Transverse colon (tissue), 4 donors: Measurements from ENCODE around the gene SYT13. TPM values are rescaled to one million over a fixed set of nuclear protein-coding genes. Genes with fewer than 3 reads are reported as not detected.

Experiments used
- DNase-seq: peaks from one replicate; pipeline ENCODE4 v3.0.0-alpha.2; 2019
- H3K27ac ChIP-seq, 4 donors: fragments of 200-600 bp; sonication (generic); 2 replicates each; pipeline ENCODE4 v1.5.1; 2016 to 2018; ENCODE audit warnings: inconsistent platforms in 4 of 4
- H3K27me3 ChIP-seq: fragments of 200-600 bp; sonication (generic); 2 replicates; pipeline ENCODE4 v1.5.1; 2017; ENCODE audit warnings: inconsistent platforms
- H3K36me3 ChIP-seq, 4 donors: fragments of 200-600 bp; sonication (generic); 2 replicates each; pipeline ENCODE4 v1.5.1; 2017 to 2019; ENCODE audit warnings: inconsistent platforms in 4 of 4
- H3K4me1 ChIP-seq, 4 donors: fragments of 200-600 bp; sonication (generic); 2 replicates each; pipeline ENCODE4 v1.5.1; 2017 to 2020; ENCODE audit warnings: inconsistent platforms in 4 of 4
- H3K4me3 ChIP-seq, 4 donors: fragments of 200-600 bp; sonication (generic); 1 replicate in 1 of 4; 2 replicates in 3 of 4; pipeline versions ENCODE4 v1.5.1 to v1.6.1; 2017 to 2019; ENCODE audit warnings: inconsistent platforms in 4 of 4
- H3K9me3 ChIP-seq, 2 donors: fragments of 200-600 bp; sonication (generic); 2 replicates each; pipeline ENCODE4 v1.5.1; 2017 to 2019; ENCODE audit warnings: inconsistent platforms in 2 of 2
- CTCF ChIP-seq, 5 experiments: fragments of 200-600 bp in 3 of 5; fragments of 450-650 bp in 2 of 5; sonication (generic) in 3 of 5; IDR thresholded peaks; 1 replicate in 2 of 5; 2 replicates in 3 of 5; pipeline ENCODE4 v1.5.1; 2016 to 2017; ENCODE audit warnings: antibody characterized with exemption in 5 of 5, inconsistent platforms in 3 of 5, mild to moderate bottlenecking in 2 of 5, moderate library complexity in 1 of 5
- EP300 ChIP-seq: sonication (generic); formaldehyde crosslinking; IDR thresholded peaks from one replicate; pipeline ENCODE4 v1.6.1; 2017; ENCODE audit warnings: antibody characterized with exemption, low read depth
- POLR2A ChIP-seq: fragments of 450-650 bp; IDR thresholded peaks from one replicate; pipeline ENCODE4 v1.6.1; 2016; ENCODE audit warnings: antibody characterized with exemption, mild to moderate bottlenecking, moderate library complexity
- POLR2AphosphoS5 ChIP-seq, 3 donors: sonication (generic); formaldehyde crosslinking; IDR thresholded peaks; one replicate each; pipeline ENCODE4 v1.6.1; 2016; ENCODE audit warnings: antibody characterized with exemption in 3 of 3
- WGBS, 2 donors: methylation state at CpG; one replicate each; pipeline ENCODE4 v1.1.5; 2018; ENCODE audit warnings: low coverage in 1 of 2; 5-methylcytosine and 5-hydroxymethylcytosine counted together
- in situ Hi-C, 4 donors: fragments of 200-750 bp; cut with MboI; loops; one replicate each; pipeline versions ENCODE4 v1.15.0 to v1.15.1; 2017; ENCODE audit warnings: low sequenced_read_pairs in 3 of 4, low pct_ligation_motif_present in 1 of 4, low pct_unique_long_range_greater_than_20kb in 1 of 4
- intact Hi-C: fragments of 100-400 bp; cut with DNase I; formaldehyde crosslinking; loops from one replicate; pipeline ENCODE4 v1.15.1; 2023; ENCODE audit warnings: low total_unique reads
- total RNA-seq, 4 donors: library from RNA; depleted of rRNA; stranded (reverse); fragments of >200 nt; gene quantifications; one replicate each; pipeline ENCODE4 v1.1.0, GENCODE V29; 2016

SYT13 gene
- total RNA-seq, 4 donors from 2014 or later: 10.5 to 28.6 (median 23.4) TPM

GRCh38 chr11:45273509-45273908 lies 12.6 kb downstream of the SYT13 start:
- Histone ChIP-seq H3K4me3 (no peak overlapping the region), H3K27me3 (no peaks in the 10 kb centered on the region), H3K36me3 (no peaks in the 10 kb centered on the region), H3K4me1 (peaks cover 0 to 5% (median 2%) of the 10 kb centered on the region in 4 donors), H3K9me3 (no peaks in the 10 kb centered on the region), H3K27ac (no peak overlapping the region)
- 75% methylated on average over 5 to 6 of the region's 6 CpGs for WGBS, 2 donors
- TF ChIP-seq POLR2A (no peak), POLR2AphosphoS5 (IDR thresholded peaks at IDR 0.05) (no peak), EP300 (no peak), CTCF (IDR thresholded peaks at IDR 0.05) (no peak)
- in situ Hi-C loops (no loop called here), intact Hi-C loops (no loop called here)
- no peak for DNase-seq

- Histone ChIP-seq H3K9me3 (no peaks in the 10 kb centered on the region), H3K27me3 (no peaks in the 10 kb centered on the region), H3K4me1 (peaks cover 0 to 8% (median 3%) of the 10 kb centered on the region in 4 donors), H3K27ac (peak overlapping the region in 3 of 4 donors; percentile 41 to 60 (median 45)), H3K36me3 (no peaks in the 10 kb centered on the region), H3K4me3 (no peak overlapping the region)
- WGBS, 2 donors: 45% methylated on average over 2 of the region's 2 CpGs; no CpG with 5 or more reads in 1 of the 2 donors
- no peak for DNase-seq
- intact Hi-C loops: no loop called here
- in situ Hi-C loops: no loop called here
- TF ChIP-seq POLR2A: no peak
- no peak for TF ChIP-seq EP300
- no peak for TF ChIP-seq CTCF (IDR thresholded peaks at IDR 0.05)
- no peak for TF ChIP-seq POLR2AphosphoS5 (IDR thresholded peaks at IDR 0.05)
These were observed 13.4 kb downstream of the SYT13 start for GRCh38 chr11:45272701-45273100.

GRCh38 chr11:45270946-45271716 lies 15.0 kb downstream of the SYT13 start:
- Histone ChIP-seq H3K27me3 (no peaks in the 10 kb centered on the region), H3K9me3 (no peaks in the 10 kb centered on the region), H3K36me3 (no peaks in the 10 kb centered on the region), H3K4me3 (no peak overlapping the region), H3K27ac (no peak overlapping the region), H3K4me1 (peaks cover 0 to 15% (median 9%) of the 10 kb centered on the region in 4 donors)
- WGBS, 2 donors: 65 to 73% methylated on average over 3 to 4 of the region's 4 CpGs
- TF ChIP-seq EP300 (no peak), CTCF (IDR thresholded peaks at IDR 0.05) (no peak), POLR2A (no peak)
- no peak for DNase-seq
- in situ Hi-C loops: no loop called here
- intact Hi-C loops: no loop called here

DNA sequence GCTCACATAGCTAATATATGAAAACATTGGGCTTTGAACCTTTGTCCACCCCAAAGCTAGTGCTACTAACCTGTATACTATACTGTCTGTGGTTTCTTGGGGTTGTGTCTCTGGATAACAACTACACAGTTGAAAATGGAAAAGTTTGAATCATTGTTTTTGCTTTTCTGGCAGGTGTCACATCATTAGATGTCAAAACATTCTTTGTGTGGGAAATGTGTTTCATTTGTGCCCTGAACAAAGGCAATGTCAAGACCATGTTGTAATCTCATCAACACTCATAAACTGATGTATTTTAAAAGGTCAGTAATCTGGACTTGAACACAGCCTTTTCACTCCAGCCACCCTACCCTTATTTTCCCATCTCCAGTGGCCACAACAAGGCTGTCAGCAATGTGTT lies 16.5 kb downstream of the SYT13 start:
- H3K4me3 ChIP-seq: no peak overlapping the region
- no peak for TF ChIP-seq CTCF (IDR thresholded peaks at IDR 0.05)
- TF ChIP-seq EP300: no peak
- TF ChIP-seq POLR2AphosphoS5 (IDR thresholded peaks at IDR 0.05): no peak
- TF ChIP-seq POLR2A: no peak
- DNase-seq: no peak
- in situ Hi-C loops: no loop called here
- peaks cover 5 to 30% (median 19%) of the 10 kb centered on the region in 4 donors for H3K4me1 ChIP-seq
- no peaks in the 10 kb centered on the region for H3K9me3 ChIP-seq
- no peaks in the 10 kb centered on the region for H3K27me3 ChIP-seq
- no peak overlapping the region for H3K27ac ChIP-seq
- intact Hi-C loops: no loop called here
- H3K36me3 ChIP-seq: no peaks in the 10 kb centered on the region
